ENCODE results near the gene TBC1D3B.
"Not testable (repeated sequence)": the region's sequence is repeated elsewhere in the genome, so short reads cannot be mapped to it uniquely, and the experiment has no call there.

TBC1D3B gene

DNA sequence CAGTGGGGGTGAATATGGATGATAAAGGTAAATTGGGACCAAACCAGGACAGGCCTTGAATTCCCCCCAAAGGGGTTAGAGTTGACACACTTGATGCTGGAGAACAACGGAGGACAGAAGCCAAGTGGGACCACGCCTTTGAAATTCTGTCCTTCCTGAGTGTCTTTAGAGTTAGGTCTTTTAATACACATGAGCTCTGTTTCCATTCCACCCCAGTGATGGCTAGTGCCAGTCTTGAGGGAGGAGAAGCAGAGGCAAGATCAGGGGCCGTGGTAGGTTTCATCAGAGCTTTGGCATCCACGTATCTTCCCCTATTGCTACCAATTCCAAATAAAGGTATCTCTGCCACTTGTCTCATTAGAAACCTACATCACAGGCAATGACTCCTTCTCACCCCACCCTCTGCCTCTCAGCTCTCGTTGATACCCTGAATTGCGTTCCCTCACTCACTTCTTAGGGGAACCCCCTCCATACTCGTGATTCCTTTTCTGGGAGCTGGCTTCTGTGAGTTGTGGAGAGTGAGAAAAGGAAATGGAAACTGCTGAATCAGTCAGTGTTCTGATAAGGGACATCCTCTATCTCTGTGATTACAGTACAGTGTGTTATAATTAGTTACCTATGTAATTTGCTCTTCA is 22.5 kb upstream of the TBC1D3B start:
- DNase-seq: no peak

DNA sequence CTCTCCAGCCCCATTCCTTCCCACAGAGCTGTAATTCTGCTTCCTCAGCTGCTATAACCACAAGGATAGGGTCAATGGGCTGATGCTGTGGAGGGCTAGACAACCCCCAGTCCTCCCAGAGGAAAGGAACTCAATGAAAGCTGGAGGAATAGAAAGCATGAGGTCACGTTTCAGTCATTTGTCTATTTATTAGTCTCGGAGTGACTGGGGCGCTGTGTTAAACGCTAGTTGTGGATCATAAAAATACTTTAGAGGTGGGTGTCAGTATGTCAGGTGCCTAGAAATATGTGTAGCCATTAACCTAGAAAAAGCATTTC is 20.9 kb upstream of the TBC1D3B start:
- DNase-seq: no peak

DNA sequence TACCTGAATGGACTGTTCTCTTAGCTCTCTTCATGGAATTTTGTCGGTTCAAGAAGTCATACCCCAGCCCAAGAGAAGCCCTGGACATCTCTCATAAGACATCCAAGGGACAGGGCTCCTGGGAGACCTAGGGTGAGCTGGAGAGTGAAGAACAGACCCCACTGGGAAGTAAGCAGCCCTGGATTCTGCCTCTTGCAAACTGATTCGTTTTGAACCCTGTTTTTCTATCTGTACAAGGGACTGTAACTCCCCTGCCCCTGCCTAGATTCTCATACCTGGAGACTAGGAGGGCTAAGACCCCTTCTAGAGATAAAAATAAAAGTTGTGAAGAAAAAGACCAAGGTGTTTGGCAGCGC is 19.7 kb upstream of the TBC1D3B start:
- no peak for DNase-seq

DNA sequence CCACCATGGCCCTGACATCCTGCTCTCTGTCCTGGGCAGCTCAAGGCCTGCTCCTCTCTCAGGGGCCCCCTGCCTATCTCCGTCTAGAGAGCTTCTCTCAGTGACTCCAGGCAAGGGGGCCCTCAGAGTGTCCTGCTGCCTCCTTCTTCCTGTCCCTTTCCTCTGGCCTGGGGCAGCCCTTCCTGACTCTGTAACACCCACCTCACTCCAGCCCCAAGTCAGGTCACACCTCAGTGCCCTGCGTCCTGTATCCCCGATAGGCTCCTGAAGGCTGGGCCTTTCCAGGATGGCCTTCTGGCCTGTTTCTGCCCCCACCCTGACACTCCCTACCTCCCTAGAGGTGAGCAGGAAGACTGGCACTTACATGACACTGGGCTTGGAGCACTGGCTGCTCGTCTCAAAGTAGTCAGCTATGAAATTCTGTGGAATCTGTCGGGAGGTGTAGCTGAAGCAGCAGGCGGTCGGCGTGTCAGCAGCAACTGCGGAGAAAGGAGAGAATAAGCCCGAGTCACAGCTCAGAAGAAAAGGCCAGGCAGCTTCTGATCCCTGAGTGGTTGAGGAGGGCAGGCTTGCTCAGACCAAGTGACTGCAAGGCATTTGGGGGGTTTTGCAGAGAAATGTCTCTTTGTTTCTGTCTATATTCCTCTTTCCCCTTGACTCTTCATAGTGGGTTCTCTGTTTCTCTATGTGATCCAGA is 19.1 kb upstream of the TBC1D3B start:
- DNase-seq: no peak

DNA sequence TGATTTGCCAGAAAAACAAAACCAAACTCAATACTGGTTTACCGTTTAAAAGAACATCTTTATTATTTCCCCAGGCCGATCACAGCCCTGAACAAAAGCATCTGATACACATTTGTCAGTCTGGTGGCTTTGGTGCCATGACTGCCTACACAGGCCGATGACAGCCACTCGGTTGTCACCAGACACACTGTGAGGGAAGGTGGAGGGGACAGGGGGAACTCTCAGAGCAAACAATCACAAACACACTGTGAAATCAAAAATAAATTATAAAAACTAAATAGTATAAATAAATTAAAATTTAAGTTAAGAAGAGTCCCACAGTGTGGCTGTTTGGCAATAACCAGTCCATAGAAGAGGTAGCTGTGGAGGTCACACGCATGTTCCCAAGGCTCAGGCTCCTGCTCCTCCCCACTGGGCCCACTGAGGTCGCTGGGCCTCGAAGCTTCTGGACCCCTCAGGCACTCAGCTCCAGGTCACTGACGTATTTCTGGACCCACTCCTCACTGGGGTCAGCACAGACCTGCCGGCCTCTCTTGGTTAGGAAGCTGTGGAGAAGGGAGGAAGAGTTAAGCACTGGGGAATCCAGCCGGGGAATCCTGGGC is 18.5 kb upstream of the TBC1D3B start:
- not testable (repeated sequence) for DNase-seq

DNA sequence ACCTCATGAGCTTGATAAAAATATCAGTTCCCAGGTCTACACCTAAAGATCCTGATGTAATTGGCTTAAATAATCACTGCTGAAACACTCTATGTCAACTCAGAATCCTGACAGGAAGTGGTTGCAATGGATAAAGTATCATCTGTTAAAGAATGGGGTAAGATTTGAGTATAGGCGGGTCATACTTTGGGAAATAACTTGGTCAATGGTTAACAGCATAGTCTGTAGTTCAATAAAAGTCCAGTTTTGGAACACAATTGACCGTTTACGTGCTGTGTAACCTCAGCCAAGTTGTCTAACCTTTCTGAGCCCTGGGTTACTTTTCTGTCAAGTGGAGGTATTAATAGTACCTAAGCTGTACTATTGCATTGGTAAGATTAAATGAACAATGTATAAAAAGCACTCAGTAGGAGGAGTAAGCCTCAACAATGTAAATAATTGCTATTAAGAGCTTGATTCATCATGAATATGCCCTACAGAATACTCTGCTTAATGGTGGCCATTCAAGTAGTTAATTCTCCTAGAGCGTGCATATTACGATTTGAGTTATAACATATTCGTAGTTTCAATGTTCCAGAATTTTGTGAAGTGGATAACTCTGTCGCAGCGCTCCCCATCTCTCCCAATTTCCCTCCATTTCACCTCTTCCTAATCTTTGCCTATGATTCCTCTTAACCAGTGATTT is 17.9 kb upstream of the TBC1D3B start:
- DNase-seq: not testable (repeated sequence)

DNA sequence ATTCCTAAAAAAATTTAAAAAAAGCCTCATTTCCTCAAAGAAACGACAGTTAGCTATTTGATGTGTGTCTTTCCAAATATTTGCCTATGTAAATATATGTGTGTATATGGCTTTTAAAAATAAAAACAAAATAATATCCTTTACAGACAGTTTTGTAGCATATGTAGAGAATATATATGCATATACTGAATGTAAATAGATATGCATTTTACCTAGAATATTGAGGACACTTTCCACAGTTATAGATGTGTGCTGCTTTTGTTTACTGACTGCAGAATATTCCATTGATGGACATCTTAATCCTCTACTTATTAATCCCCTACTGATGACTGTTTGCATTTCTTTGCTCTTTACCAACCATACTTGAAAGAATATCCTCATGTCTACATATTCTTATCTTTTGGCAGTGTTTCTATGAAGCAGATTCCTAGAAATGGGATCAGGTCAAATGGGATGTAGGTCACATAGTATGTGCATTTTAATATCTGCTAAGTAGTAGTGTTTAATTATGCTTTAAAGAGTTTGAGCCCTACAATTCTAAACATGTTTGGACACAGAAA is 16.9 kb upstream of the TBC1D3B start:
- DNase-seq: no peak

DNA sequence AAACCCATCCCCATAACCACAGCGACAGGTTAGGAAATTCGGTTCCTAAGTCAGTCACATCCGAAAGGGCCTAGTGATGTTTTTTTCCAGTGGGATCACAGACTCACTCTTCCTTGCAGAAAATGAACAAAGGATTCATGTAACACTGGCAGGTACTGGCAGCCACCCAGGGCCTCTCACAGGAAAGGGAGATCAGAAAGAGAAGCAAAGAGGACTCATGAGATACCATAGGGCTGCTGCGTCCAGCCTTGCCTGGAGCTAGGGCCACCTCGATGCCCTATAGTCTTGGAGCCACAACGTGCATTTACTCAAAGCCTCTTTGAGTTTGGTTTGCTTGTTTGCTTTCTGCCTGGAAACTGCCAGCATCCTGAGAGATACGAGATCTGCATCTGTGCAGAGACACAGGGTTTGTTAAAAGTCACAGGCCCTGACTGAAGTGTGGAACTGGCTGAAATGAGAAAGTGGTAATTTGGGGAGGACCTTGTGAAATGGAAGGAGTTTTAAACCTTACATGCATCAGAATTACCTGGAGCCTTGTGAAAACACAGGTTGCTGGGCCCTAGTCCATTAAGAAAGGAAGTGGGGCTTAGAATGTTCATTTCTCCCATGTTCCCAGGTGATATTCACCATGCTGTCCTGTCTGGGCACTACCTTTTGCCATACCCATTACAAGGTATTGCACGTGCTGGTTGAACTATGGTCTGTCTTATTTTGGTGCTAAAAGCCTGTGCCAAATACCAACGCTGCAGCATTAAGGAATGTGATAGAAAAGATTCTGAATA is 14.3 kb upstream of the TBC1D3B start:
- DNase-seq: not testable (repeated sequence)

DNA sequence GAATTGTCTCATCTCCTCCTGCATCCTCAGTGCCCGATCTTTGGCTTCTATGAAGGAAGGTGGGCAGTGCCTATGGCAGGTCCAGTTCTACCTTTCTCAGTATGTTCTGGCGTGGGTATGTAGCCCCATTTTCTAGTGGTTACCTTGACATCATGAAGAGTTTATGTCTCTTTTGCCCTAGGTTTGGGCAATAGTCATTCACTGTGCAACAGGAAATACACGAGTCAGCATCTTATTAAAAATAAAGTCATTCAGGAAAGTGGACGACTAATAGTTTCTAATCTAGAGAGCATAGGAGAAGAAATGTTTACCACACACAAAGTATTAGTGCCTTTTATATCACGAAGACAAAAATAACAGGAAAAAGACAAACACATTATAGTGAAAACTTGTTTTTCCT is 13.6 kb upstream of the TBC1D3B start:
- not testable (repeated sequence) for DNase-seq

DNA sequence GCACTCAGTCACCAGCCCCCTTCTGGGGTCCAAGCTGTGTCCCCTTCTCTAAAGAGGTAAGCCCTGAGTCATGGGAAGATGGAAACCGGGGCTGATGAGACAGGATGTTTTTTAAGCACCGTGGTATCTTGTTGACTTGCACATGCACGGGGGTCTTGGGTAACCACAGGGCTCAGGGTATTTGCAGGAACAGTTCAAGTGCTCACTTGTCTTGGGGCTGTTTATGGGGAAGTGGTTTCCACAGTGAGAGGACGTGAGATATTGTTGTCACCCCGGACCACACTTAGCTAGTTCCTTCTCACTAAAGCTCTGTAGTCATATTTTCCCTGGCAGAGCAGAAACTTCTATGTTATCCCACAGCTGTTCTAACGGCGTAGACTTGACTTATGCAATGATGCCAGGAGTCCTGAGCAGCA is 12.5 kb upstream of the TBC1D3B start:
- no peak for DNase-seq

DNA sequence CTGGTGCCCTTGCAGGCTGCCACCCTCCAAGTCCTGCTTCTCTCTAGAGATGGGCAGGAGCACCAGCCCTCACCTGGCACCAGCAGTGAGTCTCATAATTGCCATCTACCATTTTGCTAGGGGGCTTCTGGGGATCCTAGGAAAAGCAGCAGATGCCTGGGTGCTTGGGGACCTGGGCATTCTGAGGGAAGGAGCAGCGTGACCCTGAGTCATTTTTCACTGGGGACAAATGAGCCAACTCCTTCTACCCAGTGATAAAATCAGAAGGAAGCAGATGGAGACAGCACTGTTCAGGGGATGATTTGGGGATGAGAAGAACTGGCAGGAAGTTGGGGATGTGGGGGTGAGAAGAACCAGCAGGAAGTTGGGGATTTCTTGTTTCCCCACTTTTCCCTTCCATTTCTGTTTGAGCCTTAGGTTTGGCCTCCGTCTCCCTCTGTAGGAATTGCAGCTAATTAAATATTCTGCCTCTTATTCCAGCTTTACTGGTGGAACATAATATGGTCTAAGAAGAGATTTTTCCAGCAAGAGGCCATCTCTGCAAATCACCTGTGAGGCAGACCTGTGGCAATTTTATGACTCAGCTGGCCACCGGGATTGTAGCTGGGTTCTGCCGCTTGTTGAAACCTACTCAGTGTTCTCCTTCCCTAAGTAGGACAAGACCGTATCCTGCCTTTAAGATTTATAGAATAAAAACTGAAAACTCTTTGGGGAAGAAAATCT is 11.7 kb upstream of the TBC1D3B start:
- DNase-seq: not testable (repeated sequence)

DNA sequence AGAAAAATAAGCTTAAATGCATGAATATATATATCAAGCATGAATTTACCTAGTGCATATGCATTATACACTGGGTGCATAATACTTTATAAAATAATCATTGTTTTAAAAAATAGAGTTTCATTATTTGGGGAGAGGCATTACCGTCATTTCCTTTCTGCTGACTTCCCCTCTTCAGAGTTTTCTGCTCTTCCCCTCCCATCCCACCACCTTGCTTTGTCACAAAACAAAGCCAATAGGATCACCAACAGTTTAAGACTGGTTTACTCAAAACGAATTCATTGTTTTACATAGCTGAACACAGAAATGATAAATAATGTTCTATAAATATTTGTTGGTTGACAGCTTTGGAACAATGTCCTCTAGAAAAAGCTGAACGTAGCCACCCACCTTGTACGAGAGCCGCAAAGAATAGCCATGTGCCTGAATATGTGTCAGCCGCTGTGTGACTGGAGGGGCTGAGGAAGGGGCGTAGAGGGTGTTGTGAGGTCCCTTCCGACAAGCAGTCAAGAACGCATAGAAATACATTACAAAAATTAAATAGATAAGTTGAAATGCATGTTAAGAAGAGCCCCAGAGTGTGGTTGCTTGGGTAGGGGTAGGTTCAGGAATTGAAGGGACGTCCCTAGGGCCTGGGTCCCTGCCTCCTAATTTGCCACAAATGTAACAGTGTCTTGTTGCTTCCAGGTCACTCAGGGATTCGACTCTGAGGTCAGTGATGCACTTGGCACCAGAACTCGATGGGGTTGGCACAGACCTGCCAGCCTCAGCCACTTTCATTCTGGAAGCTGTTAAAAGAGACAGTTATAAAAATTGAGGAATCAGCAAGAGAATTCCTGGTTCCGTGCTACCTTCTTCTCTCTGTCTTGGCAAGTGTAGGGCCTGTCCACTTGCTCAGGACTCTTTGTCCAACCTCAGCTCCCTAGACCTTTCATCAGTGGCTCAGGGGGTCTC is 10.7 kb upstream of the TBC1D3B start:
- DNase-seq: not testable (repeated sequence)

DNA sequence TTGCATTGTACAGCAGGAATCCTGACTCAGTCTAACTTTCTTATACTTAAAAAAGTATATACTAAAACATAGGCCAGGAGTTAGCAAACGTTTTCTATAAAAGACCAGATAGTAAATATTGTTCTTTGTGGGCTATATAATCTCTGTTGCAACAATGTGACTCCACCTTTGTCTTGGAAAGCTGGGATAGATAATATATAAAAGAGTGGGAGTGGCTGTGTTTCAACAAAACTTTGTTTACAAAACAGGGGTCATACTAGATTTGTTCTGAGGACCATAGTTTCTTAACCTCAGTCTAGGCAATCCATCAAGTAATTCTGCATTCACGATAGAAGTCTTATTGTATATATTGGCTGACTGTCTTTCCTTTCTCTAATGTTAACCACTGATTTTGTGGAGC is 9.0 kb upstream of the TBC1D3B start:
- DNase-seq: no peak

DNA sequence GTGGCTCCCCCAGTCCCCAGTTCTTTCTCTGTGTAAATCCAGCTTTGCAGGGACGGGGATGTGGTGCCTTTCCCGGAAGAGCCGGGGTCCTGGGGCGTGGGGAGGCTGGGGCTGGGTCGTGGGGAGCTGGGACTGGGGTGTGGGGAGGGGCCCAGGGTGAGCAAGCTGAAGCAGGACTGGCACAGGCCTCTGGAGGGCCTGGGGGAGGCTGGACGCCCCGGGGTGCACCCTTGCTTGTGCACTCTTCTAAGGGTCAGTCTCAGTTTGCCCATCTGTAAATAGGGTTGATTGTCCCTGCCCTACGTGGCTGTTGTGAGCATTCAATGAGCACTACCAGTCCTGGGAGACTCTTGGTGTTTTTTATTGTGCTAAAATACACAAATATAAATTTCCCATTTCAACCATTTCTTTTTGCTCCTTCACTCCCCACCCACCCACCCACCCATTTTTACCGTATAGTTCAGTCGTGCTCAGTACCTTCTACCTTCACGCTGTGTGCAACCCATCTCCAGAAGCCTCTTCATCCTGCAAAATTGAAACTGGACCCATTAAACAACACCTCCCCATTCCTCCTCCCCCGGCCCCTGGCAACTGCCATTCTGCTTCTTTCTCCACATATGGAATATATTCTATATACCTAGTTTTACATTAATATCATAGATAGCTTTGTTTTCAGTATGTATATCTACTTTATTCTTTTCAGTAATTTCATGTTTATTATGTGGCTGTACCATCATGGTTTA is 7.8 kb upstream of the TBC1D3B start:
- no peak for DNase-seq

DNA sequence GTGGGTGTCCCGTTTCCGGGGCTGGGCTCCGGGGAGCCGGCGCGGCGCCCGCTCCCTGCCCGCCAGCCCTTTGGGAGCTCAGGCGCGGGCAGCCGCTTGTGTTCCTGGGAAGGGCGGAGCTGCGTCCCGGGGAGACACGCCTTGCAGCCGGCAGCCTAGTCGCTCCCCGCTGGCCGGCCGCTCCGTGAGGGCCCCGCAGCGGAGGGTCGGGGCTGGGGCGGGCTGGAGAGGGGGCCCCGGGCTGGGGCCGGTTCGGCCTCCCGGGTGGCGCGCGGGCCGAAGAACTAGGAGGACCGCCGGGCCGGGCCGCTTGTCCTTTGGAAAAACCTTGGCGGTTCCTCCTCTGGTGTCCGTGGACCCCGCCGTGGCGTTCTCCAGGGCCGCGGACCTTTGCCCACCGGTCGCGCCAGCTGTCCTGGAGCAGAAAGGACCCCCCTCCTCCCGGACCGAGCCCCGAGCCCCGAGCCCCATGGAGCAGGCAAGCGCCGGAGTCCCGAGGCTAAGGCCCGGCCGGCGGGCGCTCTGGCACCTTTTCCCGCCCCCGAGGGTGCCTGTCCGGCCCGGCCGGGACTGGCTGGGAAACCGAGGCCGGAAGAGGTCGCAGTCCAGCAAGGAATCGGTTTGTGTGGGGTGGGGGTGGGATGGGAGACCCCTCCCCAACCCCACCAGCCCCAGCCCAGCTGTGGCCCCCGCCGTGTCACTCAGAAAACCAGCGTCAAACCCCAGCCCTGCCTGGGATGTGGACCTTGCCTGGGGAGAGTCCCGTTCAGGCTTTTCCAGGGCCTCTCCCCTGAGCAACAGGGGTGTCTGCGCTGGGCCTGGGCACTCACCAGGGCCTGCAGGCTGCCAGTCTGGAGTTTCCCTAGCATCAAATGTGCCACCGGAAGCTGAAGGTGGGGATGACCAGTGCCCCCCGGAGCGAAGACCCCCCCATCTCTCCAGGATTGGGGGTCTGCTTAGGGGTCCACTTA is 6.8 kb upstream of the TBC1D3B start:
- no peak for DNase-seq

DNA sequence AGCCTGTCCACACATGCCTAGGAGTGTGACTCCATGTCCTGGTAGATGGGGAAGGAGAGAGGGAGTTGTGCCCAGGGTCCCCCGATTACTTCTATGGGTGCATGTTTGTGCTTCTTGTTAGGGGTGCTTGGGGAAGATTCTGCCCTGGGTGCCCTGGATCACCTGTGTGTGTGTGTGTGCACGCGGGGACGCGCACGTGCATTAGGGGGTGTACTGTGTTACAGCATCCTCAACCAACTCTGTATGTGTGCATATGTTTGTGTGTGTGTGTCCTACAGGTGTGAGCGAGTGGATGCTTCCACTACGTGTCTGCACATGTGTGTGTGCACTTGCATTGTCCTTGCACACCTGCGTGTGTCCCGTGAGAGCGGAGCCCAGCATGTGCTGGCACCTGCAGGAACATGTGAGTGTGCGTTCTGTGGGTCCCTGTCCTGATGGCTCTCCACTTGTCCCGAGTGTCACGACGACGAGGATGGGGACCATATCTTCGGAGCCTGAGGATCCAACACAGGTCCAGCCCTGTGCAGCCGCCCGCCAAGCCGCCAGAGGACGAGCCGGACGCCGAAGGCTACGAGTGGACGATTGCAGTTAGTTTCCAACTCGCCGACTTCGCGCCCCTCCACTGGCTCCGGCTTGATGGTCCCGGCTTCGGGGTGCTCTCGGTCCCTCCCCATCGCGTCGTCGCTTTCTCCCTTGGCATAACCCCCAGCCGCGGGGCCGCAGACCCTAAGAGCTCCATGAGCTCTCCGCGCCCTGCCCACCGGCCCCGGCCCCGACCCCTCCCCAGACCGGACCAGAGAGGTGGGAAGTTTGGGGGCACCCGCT is 6.0 kb upstream of the TBC1D3B start:
- DNase-seq: no peak

DNA sequence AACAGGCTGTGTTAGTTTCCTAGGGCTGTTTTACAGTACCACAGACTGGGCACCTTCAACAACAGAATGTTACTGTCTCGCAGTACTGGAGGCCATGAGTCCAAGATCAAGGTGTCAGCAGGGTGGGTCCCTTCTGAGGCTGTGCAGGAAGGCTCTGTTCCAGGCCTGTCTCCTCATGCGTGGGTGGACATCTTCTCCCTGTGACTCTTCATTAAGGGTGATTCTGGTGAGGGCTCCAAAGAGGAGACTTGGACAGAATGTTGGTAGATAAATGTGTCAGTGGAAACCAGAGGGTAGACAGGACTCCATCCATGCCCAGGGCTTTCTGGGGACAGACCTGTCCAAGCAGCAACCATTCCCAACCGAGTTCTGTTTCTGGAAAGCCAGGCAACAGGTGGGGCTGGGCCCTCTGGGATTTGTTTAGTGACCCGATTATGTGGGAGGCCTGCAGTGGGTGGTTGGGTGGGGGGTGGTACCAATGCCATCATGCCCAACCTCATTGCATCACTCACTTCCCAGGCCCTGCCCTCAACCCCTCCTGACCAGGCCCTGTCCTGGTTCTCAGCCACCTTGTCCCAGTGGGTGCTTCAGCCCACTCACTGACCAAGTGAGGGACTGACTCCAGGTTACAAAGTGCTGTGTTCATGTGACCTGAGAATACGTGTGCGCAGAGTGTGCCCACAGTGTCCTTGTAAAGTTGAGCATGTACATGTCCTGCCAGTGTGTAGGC is 5.2 kb upstream of the TBC1D3B start:
- not testable (repeated sequence) for DNase-seq

All from activated CD4-positive, CD25-positive, alpha-beta regulatory T cell (primary cell).